C4-2B (cell line): Measurements from ENCODE around the gene ALDH3A1.

Experiments used
- H3K27ac ChIP-seq: fragments of 450-650 bp; 2 replicates; pipeline ENCODE4 v1.5.1; 2017
- ZFX ChIP-seq: fragments of 450-650 bp; IDR thresholded peaks from 2 replicates; pipeline ENCODE4 v1.6.1; 2017
- TF ChIP-seq, protein P1 (sequence below): fragments of 450-650 bp; conservative IDR thresholded peaks from 2 replicates; pipeline ENCODE4 v1.5.1; 2017; ENCODE audit warnings: mild to moderate bottlenecking

ALDH3A1 gene

DNA sequence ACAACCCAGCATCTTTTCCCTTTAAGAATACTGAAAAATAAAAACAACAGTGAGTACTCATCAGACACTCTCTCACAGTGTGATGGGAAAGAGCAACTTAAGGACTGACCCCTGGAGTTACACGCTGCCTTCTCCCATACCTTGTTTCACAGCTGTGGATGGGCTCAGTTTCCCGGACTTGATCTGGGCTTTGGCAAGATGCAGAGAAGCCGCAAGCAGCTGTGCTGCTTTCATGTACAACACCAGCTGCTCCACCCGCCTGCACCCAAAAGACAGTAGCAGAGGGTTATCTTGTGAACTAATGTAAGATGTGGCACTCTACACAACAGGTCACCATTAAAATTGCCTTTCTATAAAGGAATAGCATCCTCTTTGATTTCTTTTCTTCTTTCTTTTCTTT lies 32.7 kb upstream of the ALDH3A1 start:
- TF ChIP-seq ZFX = no peak
- TF ChIP-seq, protein P1, sequence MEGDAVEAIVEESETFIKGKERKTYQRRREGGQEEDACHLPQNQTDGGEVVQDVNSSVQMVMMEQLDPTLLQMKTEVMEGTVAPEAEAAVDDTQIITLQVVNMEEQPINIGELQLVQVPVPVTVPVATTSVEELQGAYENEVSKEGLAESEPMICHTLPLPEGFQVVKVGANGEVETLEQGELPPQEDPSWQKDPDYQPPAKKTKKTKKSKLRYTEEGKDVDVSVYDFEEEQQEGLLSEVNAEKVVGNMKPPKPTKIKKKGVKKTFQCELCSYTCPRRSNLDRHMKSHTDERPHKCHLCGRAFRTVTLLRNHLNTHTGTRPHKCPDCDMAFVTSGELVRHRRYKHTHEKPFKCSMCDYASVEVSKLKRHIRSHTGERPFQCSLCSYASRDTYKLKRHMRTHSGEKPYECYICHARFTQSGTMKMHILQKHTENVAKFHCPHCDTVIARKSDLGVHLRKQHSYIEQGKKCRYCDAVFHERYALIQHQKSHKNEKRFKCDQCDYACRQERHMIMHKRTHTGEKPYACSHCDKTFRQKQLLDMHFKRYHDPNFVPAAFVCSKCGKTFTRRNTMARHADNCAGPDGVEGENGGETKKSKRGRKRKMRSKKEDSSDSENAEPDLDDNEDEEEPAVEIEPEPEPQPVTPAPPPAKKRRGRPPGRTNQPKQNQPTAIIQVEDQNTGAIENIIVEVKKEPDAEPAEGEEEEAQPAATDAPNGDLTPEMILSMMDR = no peak
- no peak overlapping the region; the same call in 1 of the 2 replicates for H3K27ac ChIP-seq

DNA sequence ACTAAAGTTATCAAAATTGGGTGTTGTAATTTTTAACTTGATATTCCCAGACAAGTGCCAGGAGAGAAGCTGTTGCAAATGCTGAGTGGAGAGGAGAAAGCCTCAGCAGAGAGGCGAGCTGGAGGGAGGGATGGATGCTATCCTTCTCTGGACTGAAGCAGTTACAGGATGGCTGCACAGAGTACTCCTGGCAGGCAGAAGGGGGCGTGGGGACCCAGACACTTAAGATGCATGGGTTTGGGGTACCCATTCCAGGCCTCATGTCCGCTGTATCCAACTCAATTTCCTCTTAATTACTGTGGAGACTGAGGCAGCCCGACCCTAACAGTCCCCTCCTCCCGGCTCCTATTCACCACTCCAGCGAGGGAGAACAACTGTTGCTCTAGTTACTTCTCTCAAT lies 25.4 kb upstream of the ALDH3A1 start:
- no peak overlapping the region for H3K27ac ChIP-seq
- no peak for TF ChIP-seq ZFX
- TF ChIP-seq, protein P1 = no peak

DNA sequence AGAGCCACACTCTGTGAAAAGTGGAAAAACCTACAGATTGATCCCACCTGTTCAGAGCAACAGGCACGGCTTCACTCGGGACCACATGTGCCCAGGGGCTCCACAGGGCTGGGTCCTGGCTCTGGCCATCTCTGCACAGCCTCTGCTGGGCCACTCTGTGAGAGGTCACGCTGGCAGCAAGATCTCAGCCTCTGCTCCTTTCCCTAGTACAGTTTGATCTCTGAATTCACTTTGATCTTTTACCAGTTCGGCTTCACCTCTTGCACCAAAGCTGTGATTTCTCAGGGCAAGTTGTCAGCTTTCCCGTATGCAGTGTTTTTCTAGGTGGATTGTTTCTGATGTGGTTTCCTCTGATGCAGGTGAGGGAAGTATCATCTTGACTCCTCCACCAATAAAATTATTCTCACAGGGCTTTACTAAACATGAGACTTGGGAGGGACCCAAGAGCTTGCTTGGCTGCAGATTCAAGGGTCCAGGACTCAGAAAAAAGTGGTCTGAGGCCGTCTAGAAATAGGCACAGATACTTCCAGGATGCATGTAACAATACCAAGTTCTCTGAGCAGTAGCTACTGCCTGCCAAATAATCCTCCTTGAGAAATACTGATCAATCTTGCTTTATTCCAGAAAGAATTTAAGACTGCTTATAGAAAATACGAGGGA lies 24.0 kb upstream of the ALDH3A1 start:
- TF ChIP-seq ZFX = no peak
- TF ChIP-seq, protein P1 = no peak
- no peak overlapping the region for H3K27ac ChIP-seq

DNA sequence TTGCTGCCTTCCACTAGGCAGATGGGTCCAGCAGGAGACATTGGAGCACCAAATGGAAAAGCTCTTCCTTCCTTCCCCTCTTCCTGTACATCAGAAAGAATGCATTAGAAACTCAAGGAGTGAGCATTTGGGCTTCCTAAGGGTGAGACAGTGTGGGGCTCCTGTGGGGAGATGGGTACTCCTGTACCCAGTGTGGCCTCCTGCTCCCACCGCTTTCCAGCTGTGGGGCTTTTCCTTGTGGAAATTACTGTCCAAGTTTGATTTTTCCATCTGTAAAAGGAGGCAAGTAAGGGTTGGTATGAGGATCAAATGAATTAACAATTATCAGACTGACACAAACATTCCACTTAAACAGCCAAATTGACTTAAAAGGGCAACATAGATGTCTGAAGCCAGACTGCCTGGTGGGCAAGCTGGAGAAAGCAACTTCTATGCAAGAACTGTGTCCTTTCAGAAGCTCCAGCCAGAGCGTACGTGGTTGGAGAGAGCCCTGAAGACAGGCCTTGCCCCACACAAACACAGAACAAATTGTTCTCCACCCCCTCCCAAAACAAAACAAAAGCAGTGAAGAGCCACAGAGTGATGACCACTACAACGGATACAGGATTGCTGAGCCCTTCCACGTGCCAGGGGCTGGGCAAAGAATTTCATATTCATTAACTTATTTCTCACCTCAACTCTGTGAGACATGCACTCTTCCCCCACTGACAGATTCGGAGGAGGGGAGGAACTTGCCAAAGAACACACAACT lies 23.1 kb upstream of the ALDH3A1 start:
- TF ChIP-seq, protein P1 = no peak
- no peak for TF ChIP-seq ZFX
- H3K27ac ChIP-seq = no peak overlapping the region

DNA sequence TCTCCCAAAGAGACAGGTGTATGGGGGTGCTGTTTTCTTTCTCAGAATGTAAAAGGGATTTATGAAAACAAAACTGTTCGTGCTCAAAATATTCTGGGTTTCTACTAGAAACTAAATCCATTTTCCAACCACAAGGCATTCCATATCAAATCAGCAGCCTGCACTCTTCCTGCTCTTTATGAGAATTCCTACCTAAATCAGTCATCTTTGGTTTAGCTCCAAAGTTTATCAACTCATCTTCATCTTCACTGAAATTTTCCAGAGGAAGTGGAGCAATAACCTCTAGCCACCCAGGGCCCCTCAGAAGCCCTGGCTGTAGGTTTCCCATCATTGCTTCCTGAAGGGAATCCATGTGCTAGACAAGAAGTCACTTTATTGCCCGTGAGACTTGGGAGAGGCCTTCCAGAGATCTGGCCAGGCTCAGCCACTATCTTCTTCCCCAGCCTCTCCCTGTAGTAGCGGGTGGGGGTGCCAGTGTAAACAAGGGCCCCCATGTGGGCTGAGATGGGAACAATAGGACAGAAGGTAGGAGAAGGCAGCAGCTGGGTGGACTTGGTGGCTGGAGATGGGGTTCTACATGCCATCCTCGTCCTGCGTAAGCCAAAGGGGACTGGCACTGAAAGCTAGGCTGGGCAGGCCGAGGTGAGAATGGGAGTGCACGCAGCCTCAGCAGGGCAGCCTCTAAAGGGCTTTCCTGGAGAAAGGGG lies 22.0 kb upstream of the ALDH3A1 start:
- TF ChIP-seq ZFX = no peak
- TF ChIP-seq, protein P1 = no peak
- H3K27ac ChIP-seq = no peak overlapping the region

DNA sequence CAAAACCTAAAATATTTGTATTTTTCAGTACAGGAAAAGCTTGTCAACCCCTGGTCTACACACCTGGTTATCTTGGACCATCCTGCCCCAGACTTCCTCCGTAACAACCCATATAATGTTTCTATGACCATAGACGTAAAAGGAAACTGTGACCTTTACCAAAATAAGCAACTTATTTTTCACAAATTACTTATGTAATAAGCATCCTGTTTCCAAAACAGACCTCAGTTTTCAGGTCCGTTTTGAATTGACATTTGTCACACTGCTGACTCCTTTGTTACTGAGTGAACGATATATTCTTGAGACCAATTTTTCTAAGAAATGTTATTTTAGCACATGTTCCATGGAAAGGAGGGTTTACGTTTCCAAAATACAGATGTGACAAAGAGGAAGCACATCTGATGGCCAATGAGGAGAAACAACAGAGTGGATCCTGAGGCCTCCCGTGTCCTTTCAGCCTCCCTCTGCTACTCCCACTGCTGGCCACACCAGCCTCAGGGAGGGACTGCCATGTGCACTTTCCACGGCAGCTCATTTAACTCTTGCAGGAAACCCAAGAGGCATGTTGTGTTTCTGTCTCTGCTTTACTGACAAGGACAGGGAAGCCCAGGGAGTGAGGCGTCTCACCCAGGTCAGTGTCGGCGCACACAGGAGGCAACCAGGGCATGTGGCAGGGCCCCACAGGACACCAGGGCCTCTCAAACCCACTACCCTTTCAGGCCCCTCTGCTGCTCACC lies 20.1 kb upstream of the ALDH3A1 start:
- H3K27ac ChIP-seq = no peak overlapping the region
- no peak for TF ChIP-seq ZFX
- TF ChIP-seq, protein P1 = no peak
